Activated CD8-positive, alpha-beta memory T cell treated with anti-CD3 and anti-CD28 coated beads, Interleukin-2, amount 50 U/mL, for 1 hour (primary cell): ENCODE data around the gene H2BK1.

Experiments
- DNase-seq: peaks from one replicate; pipeline ENCODE4 v3.0.0-alpha.2; 2020; ENCODE audit errors: extremely low read depth

H2BK1 gene

DNA sequence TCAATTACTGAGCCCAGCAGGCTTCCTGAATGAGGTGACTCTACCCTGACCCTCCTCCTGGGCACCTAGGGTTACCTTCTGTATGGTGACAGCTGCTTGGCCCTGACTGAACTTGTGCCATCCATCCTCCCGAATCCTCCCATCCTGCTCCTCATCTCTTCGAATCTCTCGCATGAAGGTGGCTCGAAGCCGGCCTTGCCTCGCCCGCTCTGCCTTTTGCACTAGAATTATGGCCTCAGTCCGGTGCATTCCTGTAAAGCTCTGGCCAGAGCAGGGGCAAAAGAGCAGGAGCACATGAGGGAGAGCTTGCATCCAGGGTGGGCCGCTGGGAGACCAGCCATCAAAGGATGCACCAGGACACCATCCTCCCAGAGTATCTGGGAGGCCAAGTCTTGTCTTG, 7.5 kb downstream of the H2BK1 start:
- DNase-seq = no peak

- DNase-seq = no peak
Observed at GRCh38 chr7:151201751-151202150, 8.5 kb downstream of the H2BK1 start.

DNA sequence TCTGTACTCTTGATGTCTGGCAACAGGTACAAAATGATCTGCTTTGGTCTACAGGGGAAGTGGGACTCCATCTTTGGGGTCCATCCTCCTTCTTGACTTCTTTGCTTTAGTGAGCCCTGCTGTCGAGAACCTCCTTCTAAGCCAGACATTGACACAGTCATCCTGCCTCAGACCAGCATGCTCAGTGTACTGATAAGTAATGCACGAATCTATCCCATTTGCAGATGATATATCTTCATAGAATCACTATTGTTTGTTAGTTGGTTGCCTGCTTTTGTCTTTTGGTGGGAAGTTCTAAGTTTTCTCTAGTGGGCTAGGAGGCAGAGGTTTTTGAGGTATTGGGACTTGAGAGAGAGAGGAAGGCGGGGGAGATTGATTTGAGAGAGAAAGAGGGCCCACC, 8.9 kb downstream of the H2BK1 start:
- no peak for DNase-seq

DNA sequence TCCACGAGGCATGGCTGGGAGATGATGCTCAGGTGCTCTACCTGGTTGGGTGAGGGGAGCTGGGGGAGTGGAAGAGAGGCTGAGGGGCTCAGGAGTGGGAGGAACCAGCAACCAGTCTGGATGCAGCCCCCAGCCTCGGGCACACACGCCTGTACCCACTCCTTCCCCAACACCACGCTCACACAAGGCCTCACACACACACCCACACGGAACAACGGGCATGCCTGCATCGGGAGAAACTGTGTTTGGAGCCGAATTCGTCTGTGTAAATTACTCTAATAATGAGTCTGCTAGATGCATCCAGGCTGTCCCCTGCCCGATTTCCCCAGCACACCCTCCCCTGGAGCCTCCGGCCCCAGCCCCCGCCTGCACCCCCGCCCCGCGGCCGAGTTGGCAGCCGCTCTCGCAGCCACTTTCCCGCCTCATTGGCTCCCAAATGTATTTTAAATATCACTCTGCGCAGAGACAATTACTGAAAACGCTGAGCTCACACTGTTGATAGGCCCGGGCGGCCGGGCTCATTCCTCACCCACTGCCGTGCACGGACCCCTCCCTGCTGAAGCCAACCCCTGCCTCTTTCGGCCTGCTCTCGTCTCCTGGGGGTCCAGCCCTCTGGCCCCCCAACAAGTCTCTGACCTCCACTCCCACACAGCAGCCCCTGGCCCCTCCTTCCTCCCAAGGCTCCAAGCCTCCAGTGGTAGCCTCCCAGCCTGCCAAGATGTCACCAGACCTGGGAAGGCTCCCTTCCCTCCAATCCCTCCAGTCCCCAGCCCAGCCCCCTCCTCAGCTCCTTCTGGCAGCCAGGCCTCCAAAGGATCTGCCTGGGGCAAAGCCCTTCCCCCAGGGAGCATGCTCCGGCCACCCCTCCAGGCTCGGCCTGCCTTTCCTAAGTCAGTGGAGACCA, 11.1 kb downstream of the H2BK1 start:
- DNase-seq = no peak

DNA sequence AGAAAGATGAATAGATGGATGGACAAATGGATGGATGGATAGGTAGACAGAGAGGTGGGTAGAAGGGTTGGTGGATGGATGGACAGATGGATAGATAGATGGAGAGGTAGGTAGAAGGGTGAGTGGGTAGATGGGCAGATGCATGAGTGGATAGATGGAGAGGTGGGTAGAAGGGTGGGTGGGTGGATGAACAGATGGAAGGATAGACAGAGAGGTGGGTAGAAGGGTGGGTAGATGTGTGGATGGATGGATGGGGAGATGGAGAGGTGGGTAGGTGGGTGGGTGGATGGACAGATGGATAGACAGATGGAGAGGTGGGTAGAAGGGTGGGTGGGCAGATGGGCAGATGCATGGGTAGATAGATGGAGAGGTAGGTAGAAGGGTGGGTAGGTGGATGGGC, 12.4 kb downstream of the H2BK1 start:
- DNase-seq = no peak

DNA sequence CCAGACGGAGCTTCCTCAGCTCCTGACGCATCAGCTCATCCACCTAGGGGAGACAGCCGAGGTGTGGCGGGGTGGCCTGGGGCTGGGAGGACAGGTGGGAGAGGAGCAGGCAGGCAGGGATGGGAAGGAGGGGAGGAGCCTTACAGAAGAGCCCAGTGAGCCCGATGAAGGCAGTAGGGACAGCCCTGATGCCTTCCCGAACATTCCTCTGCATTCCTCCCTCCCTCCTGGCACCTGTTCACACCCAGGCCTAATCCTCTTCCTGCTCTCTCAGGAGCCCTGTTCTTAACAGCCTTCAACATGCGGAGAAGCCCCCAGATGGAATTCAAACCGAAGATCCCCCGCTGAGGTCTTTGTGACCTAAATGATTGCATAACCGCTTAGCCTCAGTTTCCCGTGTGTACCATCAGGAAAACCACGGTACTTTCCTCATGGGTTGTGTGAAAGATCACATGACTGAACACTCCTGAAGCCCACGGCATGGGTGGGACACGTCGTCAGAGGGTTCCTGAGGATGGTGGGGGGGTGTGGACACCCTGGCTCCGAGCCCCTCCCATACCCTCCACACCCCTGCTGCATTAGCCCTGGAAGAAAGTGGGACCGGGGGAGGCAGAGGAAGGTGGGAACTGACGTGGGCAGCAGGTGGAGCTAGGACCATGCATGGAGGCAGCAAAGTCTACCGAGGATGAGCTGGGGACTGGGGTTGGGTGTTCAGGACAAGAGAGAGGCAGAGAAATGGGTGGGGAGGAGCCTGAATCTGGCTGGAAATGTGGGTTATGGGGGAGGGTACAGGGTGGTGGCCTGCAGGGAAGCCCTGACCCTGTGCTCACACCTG, 14.5 kb downstream of the H2BK1 start:
- no peak for DNase-seq

- DNase-seq = no peak
Observed at GRCh38 chr7:151194188-151194587, 16.1 kb downstream of the H2BK1 start.

DNA sequence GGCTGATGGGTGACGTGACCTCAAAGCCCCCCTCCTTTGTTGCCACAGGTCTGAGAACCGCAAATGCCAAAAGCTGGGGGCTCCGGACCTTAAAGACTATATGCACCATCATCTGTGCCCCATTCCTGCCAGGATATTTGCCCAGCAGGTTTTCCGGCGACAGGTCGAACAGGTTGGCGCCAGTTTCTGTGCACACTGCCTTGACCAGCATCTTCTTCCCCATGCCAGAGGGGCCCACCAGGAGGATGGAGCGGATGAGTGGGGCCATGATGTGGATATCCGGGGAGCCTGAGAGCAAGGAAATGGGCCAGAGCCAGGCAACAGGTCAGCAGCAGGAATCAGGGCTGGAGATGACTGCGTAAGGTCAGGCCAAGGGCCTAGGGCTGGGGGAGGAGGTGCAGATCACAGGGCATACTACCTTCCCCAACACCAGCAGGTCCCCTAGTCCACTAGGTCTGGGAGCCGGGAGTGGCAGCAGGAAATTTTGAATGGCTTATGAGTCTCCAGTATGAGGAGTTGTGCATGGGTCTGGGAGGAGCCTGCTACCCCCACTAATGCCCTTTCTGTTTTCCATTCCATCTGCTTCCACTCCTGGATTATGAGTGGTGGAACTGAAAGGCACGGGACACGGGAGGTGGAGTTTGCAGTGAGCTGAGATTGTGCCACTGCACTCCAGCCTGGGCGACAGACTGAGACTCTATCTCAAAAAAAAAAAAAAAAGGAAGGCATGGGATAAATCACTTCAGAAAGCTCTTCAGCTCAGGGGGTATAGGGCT, 16.9 kb downstream of the H2BK1 start:
- DNase-seq = no peak

- DNase-seq = no peak
Observed at GRCh38 chr7:151192002-151192539, 18.2 kb downstream of the H2BK1 start.

GRCh38 chr7:151191544-151191943, 18.7 kb downstream of the H2BK1 start:
- DNase-seq = no peak

DNA sequence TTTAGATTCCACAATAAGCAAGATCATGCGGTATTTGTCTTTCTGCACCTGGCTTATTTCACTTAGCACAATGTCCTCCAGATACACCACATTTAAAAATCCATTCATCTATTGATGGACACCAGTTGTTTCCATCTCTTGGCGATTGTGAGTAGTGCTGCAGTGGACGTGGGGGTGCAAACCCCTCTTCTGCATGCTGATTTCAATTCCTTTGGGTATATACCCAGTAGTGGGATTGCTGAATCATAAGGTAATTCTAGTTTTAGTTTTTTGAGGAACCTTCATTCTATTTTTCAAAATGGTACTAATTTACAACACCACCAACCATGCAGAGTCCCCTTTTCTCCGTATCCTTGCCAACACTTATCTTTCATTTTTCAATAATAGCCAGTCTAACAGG, 21.2 kb downstream of the H2BK1 start:
- no peak for DNase-seq

GRCh38 chr7:151188252-151188542, 22.1 kb downstream of the H2BK1 start:
- DNase-seq = no peak

DNA sequence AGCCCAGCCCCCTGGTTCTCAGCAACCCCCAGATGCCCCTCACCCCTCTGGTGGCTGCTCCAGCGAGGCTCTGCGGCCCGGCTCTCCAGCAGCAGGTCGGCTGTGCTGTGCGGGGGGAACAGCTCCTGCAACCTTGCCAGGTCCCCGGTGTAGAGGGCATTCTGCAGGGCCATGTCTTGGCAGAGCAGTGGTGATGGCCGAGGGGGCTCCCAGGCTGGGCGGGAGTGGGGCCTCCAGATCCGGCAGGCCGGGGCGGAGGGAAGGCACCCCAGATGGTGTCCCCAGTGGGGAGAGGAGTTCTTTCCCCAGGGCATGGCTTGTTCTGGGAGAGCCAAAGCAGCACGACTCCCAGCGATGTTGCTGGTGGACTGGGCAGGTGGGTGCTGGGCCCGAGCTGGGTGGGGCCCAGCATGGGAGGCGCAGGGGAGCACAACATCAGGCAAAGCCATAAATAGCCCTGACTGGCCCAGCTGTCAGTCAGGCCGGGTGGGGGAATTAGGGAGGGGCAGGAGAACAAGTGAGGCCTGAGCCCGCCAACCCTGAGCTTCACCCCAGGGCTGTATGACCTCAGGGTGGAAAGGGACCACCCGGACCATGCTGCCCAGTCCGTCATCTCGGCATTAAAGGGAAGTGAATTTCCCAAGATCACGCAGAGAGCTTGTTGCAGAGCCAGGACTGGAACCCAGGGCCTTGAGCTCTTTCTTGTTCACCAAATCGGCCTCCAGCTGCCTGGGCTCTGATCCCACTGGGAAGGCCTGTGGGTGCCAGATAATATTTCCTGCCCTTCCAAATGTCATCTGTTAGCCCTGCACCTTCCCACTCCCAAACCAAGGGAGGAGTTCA, 22.7 kb downstream of the H2BK1 start:
- no peak for DNase-seq

GRCh38 chr7:151186640-151187408, 23.5 kb downstream of the H2BK1 start, which contains the start of gene ASB10:
ASB10 (minus strand) TSS chr7:151187250; CDS start chr7:151187130, 120 bp downstream.
- no peak for DNase-seq

- DNase-seq = no peak
Observed at GRCh38 chr7:151185762-151186639, 24.3 kb downstream of the H2BK1 start.

DNA sequence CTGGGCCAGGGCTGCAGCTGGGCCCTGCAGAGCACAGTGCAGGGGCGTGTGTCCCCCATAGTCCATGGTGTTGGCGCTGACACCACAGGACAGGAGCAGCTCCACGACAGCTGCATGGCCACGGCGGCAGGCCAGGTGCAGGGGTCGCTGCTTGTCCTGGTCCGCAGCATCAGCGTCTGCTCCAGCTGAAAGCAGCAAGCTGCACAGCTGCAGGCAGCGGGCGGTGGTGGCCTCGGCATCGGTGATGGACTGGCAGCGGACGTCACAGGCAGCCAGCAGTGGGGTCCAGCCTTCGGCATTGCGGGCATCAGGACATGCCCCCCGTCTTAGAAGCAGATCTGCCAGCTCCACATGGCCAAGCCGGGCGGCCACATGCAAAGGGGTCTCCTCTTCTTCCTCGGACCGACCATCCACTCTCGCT, 29.3 kb downstream of the H2BK1 start:
- DNase-seq = no peak

DNA sequence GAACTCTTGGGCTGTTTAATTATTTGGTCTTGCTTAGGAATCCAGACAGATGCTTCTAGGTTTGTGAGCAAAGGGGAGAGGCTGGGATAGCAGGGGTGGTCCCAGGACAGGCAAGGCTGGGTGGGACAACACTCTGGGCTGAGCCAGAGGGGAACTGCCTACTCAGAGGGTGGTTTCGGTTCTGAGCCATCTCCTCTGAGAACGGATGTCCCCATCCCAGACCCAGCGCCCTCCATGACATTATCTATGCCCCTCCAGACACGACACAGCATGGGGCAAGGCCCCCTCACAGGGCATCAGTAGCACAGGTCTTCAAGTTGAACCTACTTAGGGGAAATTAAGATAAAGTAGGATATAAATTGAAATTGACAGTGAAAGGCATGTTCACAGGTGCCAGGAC, 30.3 kb downstream of the H2BK1 start:
- no peak for DNase-seq

DNA sequence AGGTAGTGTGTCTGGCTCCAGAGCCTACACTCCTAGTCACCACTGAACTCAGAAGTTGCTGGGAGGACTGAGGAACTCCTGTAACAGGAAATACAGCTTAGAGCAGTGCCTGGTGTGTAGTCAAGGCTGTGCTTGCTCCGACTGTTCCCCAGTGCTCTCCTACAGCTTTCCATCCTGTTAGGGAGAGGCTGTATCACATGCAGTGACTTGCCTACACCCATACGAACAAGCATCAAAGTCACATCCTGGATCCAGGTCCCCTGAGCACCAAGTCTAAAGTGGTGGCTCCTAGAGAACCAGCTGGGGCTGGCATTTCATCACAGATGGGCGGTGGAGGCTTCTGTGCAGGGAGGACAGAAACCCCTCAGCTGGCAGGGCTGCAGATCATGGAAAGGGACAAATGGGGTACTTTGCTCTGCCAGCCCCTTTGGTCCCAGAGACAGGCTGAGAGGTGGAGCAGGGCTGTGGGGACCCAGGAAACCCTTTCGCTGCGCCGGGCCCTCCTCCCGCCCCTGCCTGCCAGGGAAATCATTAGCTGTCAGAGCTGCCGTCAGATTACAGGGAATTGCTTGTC, 30.9 kb downstream of the H2BK1 start:
- no peak for DNase-seq

GRCh38 chr7:151178831-151179230, 31.5 kb downstream of the H2BK1 start:
- no peak for DNase-seq
